GM19455 (cell line): ENCODE data around the gene SPTLC2.
A peak's percentile ranks its signal among the peaks of the same experiment; 100 is the strongest.
"Not testable (repeated sequence)": the region's sequence is repeated elsewhere in the genome, so short reads cannot be mapped to it uniquely, and the experiment has no call there.

Experiments
- ATAC-seq: cut with Tn5 transposase; IDR thresholded peaks from one replicate; pipeline ENCODE4 v1.9.1; 2021; ENCODE audit not compliant: unreplicated experiment

SPTLC2 gene

GRCh38 chr14:77589099-77589498 is 27.3 kb downstream of the SPTLC2 start:
- no peak for ATAC-seq

- not testable (repeated sequence) for ATAC-seq
Observed at GRCh38 chr14:77588411-77589025, 27.9 kb downstream of the SPTLC2 start.

DNA sequence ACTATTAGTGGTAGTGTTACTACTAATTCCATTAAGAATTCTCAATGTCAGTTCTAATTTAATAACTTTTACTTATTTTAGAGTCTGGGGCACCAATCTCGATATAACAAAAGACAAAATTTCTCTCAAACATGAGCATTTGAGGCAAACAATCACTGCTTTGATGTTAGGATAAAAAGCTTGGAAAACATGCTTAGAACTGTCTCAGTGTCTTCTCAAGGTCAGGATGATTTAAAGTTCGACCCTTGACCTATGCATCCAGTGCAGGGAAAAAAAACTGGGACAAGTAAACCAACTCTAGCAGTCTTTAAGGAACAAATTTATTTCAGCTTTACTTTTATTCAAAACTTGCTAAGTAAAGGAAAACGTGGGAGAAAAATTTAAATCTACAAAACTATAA is 31.1 kb downstream of the SPTLC2 start:
- no peak for ATAC-seq

DNA sequence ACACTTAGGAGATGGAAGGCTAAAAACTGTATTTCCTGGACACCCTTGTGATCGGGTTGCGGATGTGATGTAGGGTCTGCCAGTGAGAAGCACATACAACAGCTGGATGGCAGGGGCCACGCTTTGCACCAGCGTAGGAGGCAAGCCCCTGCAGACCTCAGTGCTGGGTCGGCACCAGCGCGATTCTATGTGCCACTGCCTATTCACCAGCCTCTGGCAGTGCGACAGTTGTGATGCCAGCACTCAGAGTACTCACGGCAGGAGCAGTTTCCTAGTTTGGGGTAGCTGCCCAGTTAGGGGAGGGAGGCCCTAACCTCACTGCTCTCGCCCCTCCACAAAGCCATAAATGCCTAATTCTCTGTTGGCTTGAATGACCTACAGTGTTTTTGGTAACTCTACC is 31.6 kb downstream of the SPTLC2 start:
- ATAC-seq = no peak

DNA sequence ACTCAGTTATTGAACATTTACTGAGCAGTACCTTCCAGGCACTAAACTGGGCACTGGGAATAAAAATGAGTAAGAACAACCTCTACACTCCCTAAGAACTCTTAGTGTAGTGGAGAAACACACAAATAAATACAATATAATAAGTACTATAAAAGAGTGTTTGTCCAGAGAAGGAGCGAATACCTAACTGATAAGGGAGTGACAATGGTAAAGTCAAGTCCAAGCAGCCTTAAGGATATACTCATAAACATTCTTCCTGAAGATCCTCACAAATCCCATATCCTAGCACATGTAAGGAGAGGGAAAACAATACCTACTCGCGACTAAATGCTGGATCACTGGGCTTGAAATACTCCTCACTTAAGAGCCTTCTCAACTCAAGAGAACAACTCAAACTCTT is 32.8 kb downstream of the SPTLC2 start:
- ATAC-seq = no peak

DNA sequence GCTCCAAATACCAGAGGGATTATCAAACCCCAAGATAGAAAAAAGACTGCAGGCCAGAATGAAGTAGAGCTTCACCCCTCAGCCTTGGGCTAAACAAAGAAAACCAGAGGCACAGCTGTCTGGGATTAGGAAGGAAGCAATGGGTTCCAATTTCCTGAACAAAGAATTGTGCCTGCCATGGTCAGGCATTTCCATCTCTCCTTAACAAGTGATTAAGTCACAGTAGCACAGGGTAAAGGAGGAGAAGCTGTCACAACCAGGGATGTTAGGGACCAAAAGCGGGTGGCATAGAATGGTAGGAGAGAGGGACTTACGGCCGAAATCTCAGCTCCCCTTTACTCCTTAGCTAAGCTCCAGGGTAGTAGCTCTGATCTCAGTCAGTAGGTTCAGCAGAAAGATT is 33.9 kb downstream of the SPTLC2 start:
- no peak for ATAC-seq

DNA sequence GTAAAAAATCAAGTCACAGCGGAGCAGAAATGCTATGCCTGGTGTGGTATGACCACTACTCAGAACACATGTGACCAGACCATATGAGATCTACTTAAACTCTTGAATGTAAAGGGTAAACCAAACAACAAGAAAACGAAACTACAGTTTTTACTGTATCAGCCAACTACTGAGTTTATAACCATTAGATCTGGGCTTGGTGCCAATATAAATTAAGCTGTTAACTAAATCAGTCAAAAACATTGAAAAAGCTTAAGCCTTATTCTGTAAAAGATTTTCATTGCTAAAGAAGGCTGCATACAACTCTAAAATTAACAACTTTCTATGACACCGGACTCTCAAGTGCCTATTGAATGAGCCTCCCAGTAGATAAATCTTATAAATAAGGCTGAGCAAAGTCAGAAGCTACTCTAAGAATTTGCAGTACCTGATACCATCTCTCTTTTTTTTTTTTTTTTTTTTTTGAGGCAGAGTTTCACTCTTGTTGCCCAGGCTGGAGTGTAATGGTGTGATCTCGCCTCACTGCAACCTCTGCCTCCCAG is 35.4 kb downstream of the SPTLC2 start:
- peak; percentile 91 for ATAC-seq

GRCh38 chr14:77580477-77580876 is 36.0 kb downstream of the SPTLC2 start:
- ATAC-seq = peak; percentile 11

GRCh38 chr14:77579780-77580179 is 36.7 kb downstream of the SPTLC2 start:
- ATAC-seq = no peak

GRCh38 chr14:77579065-77579464 is 37.4 kb downstream of the SPTLC2 start:
- ATAC-seq = no peak

GRCh38 chr14:77574446-77575115 is 41.9 kb downstream of the SPTLC2 start:
- ATAC-seq = no peak

DNA sequence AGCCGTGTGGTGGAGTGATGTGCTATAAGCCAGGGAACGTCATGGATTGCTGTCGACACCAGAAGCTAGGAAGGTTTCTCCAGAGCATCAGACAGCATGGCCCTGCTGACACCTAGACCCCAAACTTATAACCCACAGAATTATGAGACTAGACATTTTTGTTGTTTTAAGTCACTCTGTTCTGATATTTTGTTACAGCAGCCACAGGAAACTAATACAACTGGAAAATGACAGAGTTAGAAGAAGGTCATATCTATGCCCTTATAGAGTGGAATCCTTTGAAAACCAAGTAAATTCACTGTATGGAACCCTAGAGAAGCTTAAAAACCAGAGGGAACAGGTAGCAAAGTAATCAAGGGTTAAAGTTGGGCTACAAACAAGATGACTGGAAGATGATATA is 42.5 kb downstream of the SPTLC2 start:
- no peak for ATAC-seq

DNA sequence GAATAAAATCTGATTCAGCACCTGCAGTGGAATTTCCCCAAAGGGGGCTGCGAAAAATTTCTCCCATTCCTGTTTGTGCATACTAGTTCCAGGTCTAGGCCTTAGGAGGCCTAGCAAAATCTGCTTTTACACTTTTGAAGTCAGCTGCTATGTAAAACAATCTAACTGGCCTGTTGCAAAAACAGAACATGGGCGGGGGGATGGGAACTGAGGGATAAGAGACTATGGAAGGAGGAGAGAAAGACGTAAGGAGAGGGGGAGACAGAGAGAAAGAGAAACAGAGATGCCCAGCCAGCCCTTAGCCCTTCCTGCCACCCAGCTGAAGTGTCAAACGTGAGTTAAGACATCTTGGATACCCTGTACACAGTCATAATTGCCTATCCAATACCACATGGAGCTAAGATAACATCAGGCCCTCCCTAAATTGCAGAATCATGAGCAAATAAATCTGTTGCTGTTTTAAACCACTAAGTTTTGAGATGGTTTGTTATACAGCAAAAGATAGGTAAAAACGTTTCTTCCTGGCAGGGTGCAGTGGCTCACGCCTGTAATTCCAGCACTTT is 45.6 kb downstream of the SPTLC2 start:
- no peak for ATAC-seq

DNA sequence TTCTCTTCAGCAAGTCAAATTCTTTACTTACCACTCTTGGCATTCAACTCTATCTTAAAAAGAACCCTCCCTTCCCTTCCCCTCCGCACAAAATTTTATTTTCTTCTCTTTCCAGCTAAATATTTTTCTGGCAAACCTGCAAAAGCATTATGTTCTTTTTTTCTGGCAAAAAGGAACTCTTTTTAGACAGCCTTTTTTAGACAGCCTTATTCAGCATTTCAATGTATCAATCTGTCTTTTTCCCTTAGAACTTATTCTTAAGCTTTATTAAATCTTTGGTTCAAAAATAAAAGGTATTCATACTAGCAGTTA is 50.5 kb downstream of the SPTLC2 start:
- ATAC-seq = no peak

DNA sequence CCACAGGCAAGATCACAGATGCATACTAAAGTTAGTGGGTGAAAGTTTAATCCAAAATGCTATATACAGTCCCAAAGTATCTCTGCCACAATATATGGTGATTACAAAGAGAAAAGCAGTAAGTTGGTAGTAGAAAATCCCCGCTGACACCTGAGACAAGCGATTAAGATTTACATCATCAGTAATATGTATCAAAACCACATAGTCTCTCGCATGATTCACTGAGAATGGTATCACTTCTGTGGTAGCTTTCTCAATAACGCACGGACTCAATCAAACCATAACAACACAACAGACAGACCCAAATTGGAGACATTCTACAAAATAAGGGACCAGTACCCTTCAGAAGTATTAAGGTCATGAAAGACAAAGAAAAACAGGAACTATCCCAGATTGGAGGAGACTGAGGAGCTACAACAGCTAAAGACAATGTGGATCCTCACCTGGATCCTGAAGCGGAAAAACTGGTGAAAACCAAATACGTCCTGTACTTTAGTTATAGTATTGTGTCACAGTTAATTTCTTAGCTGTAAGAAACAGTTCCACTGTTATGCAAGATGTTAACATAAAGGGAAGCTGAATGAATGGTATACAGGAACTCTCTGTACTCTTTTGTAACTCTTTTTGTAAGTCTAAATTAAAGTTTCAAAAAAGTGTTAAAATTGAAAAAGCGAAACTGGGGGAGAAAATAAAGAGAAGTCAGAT is 51.0 kb downstream of the SPTLC2 start:
- ATAC-seq = no peak

DNA sequence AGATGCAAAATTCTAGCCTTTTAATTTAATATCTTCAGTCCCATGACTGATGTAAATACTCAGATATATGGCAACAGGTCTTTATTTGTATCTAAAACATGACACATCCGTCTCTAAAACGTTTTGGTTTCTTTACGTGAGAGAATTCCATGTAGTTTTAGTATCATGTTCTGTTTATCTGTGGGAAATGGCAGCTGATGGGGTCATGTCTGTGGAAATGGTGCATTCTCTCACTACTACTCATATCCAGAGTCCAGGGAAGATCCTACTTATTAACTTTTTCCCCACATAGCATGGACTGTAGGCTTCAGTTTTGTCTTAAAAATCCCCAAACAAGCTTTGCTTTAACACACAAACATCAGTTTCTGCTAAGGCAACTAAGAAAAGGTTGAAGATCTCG is 53.8 kb downstream of the SPTLC2 start:
- ATAC-seq = no peak

DNA sequence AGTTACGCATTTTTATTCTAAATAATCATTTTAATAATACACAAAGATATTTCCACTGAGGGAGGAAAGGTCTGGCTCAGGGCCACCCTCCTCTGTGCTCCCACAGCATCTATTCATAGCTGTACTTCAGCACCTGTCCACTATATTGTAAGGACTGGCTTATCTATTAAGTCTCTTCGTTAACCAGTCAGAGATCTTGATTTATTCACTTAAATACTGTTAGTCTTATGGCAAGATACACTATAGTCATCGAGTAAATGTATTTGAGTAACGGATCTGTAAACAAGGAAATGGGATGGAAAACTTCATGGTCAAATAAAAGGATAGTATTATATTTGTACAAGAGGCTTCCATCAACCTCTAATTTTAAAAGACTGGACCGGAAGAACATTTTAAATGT is 54.6 kb downstream of the SPTLC2 start:
- ATAC-seq = no peak

DNA sequence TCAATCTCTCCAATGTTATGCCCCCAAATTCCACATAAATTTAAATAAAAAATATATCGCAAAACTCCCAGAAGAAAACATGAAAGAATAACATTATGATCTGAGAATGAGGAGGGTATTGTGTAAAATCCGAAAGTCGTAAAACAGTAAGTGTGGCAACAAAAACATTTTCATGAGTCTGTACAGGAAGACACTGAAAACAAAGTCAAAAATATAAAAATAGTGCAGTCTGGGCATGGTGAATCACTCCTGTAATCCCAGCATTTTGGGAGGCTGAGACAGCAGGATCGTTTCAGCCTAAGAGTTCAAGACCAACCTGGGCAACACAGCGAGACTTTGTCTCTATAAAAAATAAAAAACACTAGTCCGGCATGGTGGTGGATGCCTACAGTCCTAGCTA is 57.1 kb downstream of the SPTLC2 start:
- no peak for ATAC-seq

- ATAC-seq = no peak
Observed at GRCh38 chr14:77557391-77557790, 59.0 kb downstream of the SPTLC2 start.

GRCh38 chr14:77556946-77557345 is 59.5 kb downstream of the SPTLC2 start:
- ATAC-seq = no peak

GRCh38 chr14:77554816-77555599 is 61.4 kb downstream of the SPTLC2 start:
- no peak for ATAC-seq
